GM18867 (cell line): ENCODE measurements around the gene SLC6A19.
"Not testable (repeated sequence)": the region's sequence is repeated elsewhere in the genome, so short reads cannot be mapped to it uniquely, and the experiment has no call there.

Experiments
- ATAC-seq: cut with Tn5 transposase; IDR thresholded peaks from one replicate; pipeline ENCODE4 v1.9.1; 2021; ENCODE audit warnings: mild to moderate bottlenecking, moderate library complexity; ENCODE audit not compliant: unreplicated experiment

Gene SLC6A19

GRCh38 chr5:1261643-1262042 is 60.2 kb downstream of the SLC6A19 start:
- no peak for ATAC-seq

DNA sequence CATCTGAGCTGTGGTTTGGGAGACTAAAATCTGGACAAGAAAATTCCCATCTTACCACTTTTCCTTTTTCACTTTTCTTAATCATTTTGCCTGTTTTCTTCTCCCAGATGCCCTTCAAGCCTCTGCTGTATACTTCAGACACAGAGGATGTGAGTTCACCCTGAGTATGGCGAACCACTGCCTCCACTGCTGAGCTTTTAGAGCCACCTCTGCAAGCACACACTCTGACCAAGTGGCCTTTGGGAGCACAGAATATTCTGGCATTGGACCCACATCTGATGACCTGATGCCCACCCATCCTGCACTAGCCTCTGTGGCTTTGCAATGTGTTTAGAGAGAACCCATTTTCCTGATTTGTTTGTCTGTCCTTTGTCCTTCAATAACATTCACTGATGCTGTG is 61.0 kb downstream of the SLC6A19 start:
- ATAC-seq = no peak

DNA sequence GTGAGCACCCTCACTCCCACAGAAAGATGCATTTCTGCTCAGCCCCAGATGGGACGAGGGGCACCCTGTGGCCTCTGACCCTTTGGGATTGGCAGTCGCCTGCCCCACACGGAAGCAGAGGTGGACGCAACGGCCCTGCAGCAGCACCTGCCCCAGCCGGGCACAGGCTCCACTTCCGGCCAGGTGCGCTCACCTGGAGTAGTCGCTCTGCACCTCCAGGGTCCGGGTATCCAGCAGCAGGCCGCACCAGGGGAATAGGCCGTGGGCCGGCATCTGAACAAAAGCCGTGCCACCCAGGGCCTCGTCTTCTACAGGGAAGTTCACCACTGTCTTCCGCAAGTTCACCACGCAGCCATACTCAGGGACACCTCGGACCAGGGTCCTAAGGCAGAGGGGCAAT is 62.8 kb downstream of the SLC6A19 start:
- no peak for ATAC-seq

DNA sequence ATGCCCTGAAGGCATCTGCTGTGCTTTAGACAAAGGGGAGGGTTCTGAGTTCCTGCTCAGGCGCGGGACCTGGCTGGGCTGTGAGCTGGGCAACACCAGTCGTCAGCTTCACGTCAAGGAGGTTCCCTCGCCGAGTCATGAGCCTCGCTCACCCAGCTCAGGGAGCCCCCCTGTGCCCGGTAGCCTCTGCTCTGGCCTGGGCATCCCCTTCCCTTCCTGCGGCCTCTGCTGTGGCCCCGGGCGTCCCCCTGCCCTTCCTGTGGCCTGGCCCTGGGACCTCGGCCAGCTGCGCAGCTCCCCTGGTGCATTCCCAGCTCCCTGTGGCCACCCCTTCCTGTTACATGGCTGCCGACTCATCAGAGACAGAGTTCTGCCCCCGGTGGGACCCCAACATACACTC is 63.6 kb downstream of the SLC6A19 start:
- ATAC-seq = no peak

DNA sequence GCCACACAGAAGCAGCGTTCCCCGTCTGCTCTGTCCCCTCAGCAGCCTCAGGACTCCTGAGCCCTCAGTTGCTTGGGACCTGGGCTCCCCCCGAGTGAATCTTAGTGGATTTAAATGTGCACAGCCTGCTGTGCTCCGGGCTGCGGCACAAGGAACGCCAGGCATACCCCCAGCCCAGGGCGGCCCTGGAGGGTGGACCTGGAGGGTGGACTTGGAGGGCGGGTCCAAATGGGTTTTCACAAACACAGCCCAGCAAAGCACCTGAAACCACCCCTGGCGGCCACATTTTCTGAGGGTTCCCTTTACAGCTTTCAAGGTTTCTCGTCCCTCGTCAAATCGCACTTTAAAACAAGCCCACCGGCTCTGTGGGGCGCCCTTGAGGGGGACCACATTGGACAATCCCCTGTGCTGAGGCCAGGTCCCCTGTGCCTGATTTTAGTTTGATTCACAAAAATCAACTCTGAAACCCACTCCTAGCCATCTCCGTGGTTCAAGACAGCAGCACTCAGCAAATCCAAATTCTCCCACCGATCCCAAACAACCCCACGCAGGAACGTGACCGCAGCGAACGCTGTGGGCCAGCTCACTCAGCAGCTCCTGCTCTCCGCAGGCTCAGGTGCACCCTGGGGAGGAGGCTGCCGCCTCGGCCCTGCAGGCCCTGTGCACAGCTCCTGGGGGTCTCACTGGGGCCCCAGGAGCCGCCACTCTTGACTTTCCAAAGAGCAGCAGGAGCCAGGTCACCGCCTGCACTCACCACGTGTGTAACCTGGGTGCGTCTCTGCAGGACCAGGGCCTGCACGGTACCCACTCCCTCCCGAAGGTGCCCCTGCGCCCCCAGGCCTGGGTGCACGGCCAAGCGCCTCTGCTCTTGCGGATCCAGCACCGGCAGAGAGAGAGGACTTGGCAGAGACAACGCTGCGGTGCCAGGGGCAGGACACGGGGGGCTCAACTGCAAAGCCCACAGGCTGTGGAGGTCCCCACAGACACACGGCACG is 64.4 kb downstream of the SLC6A19 start:
- ATAC-seq = no peak

DNA sequence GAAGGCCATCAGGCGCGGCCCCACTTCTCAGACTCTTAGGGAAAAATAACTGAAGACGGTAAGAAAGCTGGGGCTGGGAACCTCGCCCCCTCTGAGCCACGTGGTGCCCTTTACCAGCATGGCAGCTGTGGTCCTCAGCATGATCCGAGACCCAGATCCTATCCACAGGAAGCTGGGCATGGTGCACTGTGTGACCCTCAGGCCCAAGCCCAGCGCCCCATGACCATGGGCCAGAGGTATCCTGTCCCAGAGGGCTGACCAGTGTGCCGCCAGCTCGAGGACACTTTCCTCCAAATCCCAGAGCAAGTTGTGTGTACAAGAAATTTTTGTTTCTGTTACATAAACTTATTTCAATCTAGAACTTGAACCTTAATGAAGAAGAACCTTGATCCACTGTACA is 65.4 kb downstream of the SLC6A19 start:
- ATAC-seq = no peak

GRCh38 chr5:1267464-1267863 is 66.1 kb downstream of the SLC6A19 start:
- ATAC-seq = not testable (repeated sequence)

GRCh38 chr5:1268056-1268455 is 66.7 kb downstream of the SLC6A19 start:
- ATAC-seq = no peak

DNA sequence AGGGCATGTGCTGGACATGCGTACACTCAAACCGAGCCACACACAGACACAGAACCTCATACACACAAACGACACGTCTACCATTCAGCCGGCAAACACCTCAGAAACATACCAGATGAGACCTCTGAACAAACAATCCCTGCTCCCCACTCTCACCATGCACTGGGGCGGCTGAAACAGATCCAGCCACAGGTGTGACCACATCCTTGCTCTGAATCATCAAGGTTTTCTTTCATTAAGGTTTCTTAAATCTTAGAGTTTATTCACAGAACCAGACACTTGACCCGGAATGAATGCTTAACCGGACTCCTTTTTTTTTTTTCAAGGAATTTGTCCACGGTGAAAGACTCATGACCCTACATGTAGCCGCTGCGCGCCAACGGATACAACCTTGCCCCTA is 67.3 kb downstream of the SLC6A19 start:
- no peak for ATAC-seq

DNA sequence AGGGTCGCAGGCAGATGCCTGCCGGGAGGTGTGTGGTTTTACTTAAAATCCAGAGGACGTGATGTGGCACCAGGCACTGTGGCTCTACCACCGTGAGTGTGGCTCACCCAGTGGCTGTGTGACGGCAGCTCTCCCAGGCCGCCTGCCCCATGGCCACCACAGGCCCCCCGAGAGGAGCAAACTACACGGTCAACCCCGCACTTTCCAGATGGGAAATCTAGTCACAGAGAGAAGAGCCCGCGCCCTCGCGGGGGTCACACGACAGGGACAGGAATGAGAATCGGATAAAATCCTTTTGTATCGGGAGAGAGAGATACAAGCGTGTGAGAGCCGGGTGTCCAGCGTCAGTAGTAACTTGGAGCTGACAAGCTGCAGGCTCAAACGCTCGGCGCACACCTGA is 69.0 kb downstream of the SLC6A19 start:
- no peak for ATAC-seq

DNA sequence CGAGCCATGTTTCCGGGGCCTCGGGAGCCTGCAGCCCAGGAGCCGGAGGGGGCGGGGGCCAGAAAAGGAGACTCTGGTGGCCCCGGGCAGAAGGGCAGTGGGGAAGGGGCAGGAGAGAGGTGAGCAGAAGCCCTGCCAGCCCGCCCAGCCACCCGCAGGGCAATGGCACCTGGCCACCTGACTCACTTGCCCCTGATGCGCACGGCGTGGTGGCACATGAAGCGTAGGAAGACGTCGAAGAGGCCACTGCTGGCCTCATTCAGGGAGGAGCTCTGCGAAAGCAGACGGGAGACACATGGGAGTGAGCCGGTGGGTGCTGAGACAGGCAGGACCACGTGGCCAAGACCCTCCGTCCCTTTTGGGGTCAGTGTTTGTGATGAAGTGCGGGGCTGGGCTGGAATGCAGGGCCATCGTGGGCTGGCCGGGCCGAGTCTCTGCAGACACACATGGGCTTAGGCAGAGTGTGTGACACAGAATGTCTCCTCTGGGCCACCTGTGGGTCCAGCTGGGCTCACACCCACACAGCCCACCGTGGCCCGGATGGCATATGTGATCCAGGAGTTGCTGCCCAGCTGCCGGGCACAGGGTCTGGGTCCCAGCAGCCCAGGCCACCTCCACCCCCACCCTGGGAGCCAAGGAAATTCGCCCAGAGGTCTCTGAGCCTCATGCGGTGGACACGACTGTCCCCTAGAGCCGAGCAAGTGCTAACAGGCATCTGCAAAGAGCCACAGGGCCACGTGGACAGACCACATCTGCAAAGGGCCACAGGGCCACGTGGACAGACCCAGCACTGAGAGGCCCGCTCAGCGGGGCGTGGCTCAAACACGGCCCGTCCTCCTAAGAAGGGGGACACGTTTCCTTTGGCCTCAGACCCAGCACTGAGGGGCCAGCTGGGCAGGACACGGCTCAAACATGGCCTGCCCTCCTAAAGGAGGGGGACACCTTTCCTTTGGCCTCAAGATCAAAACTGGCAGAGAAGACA is 69.8 kb downstream of the SLC6A19 start:
- no peak for ATAC-seq

- no peak for ATAC-seq
Observed at GRCh38 chr5:1272201-1272600, 70.8 kb downstream of the SLC6A19 start.

GRCh38 chr5:1273745-1274144 is 72.3 kb downstream of the SLC6A19 start:
- no peak for ATAC-seq

DNA sequence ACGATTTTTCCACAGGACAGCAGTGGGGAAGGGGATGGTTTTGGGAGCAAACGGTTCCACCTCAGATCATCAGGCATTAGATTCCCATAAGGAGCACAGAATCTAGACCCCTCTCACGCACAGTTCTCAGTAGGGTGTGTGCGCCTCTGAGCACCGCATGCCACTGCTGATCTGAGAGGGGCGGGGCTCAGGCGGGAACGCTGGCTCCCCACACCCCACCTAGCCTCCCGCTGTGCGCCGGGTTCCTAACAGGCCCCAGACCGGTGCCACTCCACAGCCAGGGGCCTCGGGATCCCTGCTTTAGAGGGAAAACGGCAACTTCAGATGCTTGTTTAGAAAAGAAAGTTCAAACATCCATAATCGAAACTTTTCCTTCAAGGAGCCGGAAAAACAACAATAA is 73.1 kb downstream of the SLC6A19 start:
- ATAC-seq = no peak
